Adrenal gland (tissue), 12 donors: ENCODE measurements around the gene HDLBP. TPM values are rescaled to one million over a fixed set of nuclear protein-coding genes. Genes with fewer than 3 reads are reported as not detected.

ENCODE experiments used
- DNase-seq, 7 donors: peaks; one replicate each; pipeline ENCODE4 v3.0.0-alpha.2; 2019 to 2020
- H3K27ac ChIP-seq, 5 donors: fragments of 200-600 bp; sonication (generic) in 4 of 5; 1 replicate in 3 of 5; 2 replicates in 2 of 5; pipeline versions ENCODE4 v1.5.1 to v1.8.0; 2016 to 2020; ENCODE audit warnings: mild to moderate bottlenecking in 1 of 5
- H3K27me3 ChIP-seq: fragments of 200-600 bp; 2 replicates; pipeline ENCODE4 v1.8.0; 2021
- H3K36me3 ChIP-seq, 2 donors: fragments of 200-600 bp; replicated peaks in 1 of 2; 1 replicate in 1 of 2; 2 replicates in 1 of 2; pipeline versions ENCODE4 v1.5.1 to v1.8.0; 2018 to 2022
- H3K4me1 ChIP-seq, 2 donors: fragments of 200-600 bp; replicated peaks in 1 of 2; 1 replicate in 1 of 2; 2 replicates in 1 of 2; pipeline versions ENCODE4 v1.5.1 to v1.8.0; 2018 to 2021
- H3K4me3 ChIP-seq, 4 donors: fragments of 200-600 bp; sonication (generic) in 3 of 4; one replicate each; pipeline ENCODE4 v1.5.1; 2016 to 2018
- H3K9me3 ChIP-seq, 3 donors: fragments of 200-600 bp; sonication (generic) in 1 of 3; replicated peaks in 1 of 3; 1 replicate in 2 of 3; 2 replicates in 1 of 3; pipeline versions ENCODE4 v1.5.1 to v1.8.0; 2016 to 2021
- CTCF ChIP-seq, 6 experiments: fragments of 450-650 bp in 4 of 6; fragments of 200-600 bp in 2 of 6; sonication (generic) in 1 of 6; IDR thresholded peaks; 1 replicate in 5 of 6; 2 replicates in 1 of 6; pipeline versions ENCODE4 v1.5.1 to v1.8.0; 2016 to 2021; ENCODE audit warnings: antibody characterized with exemption in 6 of 6, mild to moderate bottlenecking in 2 of 6, moderate library complexity in 1 of 6
- POLR2A ChIP-seq, 2 donors: fragments of 450-650 bp; IDR thresholded peaks; one replicate each; pipeline ENCODE4 v1.6.1; 2017; ENCODE audit warnings: antibody characterized with exemption in 2 of 2, mild to moderate bottlenecking in 2 of 2, moderate library complexity in 1 of 2
- WGBS, 4 donors: extraction: QIAGEN DNeasy Blood & Tissue Kit in 2 of 4; methylation state at CpG; one replicate each; pipeline versions ENCODE4 v1.1.5 to v1.1.7; 2013 to 2017; 5-methylcytosine and 5-hydroxymethylcytosine counted together
- intact Hi-C, 2 donors: fragments of 100-400 bp; cut with DNase I; formaldehyde crosslinking; loops; one replicate each; pipeline versions ENCODE4 v1.14.1 to v1.15.0; 2022 to 2023
- polyA plus RNA-seq, 3 donors: library from polyadenylated mRNA; stranded (reverse); fragments of 200-250 nt in 2 of 3; fragments of 350-450 nt in 1 of 3; fragmentation: Illumina TruSeq in 1 of 3; extraction: RNeasy Lipid Tissue Mini Kit (QIAGEN cat#74804) in 1 of 3; gene quantifications; one replicate each; pipeline ENCODE4 v1.2.3, GENCODE V29; 2013 to 2014
- total RNA-seq, 9 donors: library from RNA; depleted of rRNA in 4 of 9; stranded (reverse); fragments of >200 nt in 4 of 9; fragments of 120-200 nt in 1 of 9; fragmentation: NEBNext Ultra II Directional in 1 of 9; extraction: Animal tissue kit (Norgen Biotek cat#: 25700) in 1 of 9; gene quantifications; one replicate each; pipeline versions ENCODE4 v1.1.0 to v1.2.4, GENCODE V29; 2013 to 2023
- donor health status: healthy with polysubstance abuse.
- donor health status: Bipolar disorder and iron deficiency.
- donor health status: DM: yes; HTN: yes; CAD: no.
- donor health status: DM: no; HTN: no; CAD: no.
- donor health status: DM: no; HTN: no; CAD: no.
- donor health status: DM: yes; HTN: yes; CAD: no.

Gene HDLBP
- total and polyA plus RNA-seq, 12 donors = 295 to 880 (median 454) TPM

DNA sequence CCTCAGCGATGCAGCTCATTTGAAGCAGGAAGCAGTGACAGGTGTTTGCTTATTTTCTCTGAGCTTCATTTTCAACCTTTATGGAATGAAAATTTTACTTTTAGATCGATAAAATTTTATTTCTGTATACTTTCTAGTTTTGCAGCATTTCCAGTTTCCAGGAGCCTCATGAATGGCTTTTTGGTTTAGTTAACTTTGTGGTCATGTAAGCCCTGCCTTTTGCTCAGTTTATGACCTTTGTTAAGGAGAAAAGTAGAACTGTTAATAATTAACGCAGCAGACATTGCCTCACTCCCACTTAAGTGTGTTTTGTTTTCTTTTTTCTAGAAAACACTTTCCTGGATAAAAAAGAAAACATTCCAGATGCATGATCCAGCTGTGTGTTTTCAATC lies 36.2 kb upstream of the HDLBP start:
- no peak overlapping the region for H3K27ac ChIP-seq
- no peaks in the 10 kb centered on the region for H3K9me3 ChIP-seq
- H3K36me3 ChIP-seq = peaks cover 0 to 71% of the 10 kb centered on the region in 2 donors
- H3K4me1 ChIP-seq = peaks cover 0 to 3% of the 10 kb centered on the region in 2 donors
- DNase-seq = no peak
- TF ChIP-seq POLR2A (IDR thresholded peaks at IDR 0.05) (no peak), CTCF (IDR thresholded peaks at IDR 0.05) (no peak)
- no peaks in the 10 kb centered on the region for H3K27me3 ChIP-seq
- intact Hi-C loops = no loop called here
- WGBS, 4 donors = 75 to 85% (median 80%) methylated on average over 3 of the region's 3 CpGs
- H3K4me3 ChIP-seq = no peak overlapping the region

DNA sequence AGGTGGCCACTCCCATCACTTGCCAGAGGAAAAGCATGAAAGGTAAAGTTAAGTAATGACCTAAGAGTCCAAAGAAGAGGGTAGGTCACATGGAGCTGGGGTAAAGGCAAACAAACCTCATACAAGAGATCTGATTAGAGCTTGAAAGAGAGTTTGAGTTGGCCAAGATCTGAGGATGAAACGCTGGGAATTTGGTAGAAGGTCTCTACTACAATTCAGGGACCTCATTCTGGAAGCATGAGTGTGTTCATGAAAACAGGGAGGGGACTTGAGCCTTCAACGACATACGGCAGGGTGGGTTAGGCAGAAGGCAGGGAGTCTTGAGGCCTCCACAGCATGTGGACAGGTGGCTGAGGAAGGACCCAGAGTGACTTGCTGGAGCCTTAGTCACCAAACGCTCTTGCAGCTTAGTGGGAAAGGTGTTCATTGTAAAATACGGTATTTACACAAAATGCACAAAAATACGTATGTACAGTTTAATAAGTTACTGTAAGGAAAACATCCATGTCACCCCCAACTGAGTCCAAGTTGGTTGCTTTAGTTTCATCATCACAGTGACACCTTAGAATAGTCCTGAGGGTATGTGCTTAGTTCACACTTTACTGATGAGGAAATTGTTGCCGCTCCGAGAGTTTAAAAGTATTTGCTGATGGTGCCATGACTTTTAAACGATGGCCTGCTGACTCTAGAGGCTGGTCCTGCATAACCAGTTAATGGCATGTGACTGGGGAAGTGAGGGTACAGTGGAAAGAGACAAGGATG lies 35.6 kb upstream of the HDLBP start:
- Histone ChIP-seq H3K9me3 (no peaks in the 10 kb centered on the region), H3K4me3 (no peak overlapping the region), H3K27me3 (no peaks in the 10 kb centered on the region), H3K4me1 (peaks cover 0 to 3% of the 10 kb centered on the region in 2 donors), H3K27ac (no peak overlapping the region), H3K36me3 (peaks cover 0 to 76% of the 10 kb centered on the region in 2 donors)
- TF ChIP-seq CTCF (IDR thresholded peaks at IDR 0.05) (no peak), POLR2A (IDR thresholded peaks at IDR 0.05) (no peak)
- intact Hi-C loops = no loop called here
- WGBS, 4 donors = 83 to 88% (median 87%) methylated on average over 9 of the region's 9 CpGs
- DNase-seq = no peak

GRCh38 chr2:241350530-241350877 lies 35.0 kb upstream of the HDLBP start:
- 66 to 77% (median 70%) methylated on average over 2 of the region's 2 CpGs for WGBS, 4 donors
- DNase-seq = no peak

DNA sequence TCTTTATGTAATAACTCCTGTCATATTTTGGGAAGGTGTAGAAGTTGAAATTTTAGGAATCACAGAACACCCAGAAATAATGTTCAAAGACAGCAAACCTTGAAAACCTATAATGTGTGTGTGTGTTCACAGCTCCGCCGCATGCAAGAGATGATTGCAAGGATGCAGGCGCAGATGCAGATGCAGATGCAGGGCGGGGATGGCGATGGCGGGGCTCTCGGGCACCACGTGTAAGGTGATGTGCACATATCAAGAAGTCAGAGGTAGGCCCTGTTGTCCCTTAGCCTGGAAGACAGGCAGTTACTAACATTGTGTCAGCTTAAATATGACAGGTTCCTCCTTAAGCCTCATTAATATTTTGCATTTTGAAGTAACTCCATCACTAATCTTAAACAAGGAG lies 34.5 kb upstream of the HDLBP start:
- no peak overlapping the region for H3K4me3 ChIP-seq
- no peaks in the 10 kb centered on the region for H3K9me3 ChIP-seq
- H3K4me1 ChIP-seq = peaks cover 0 to under 1% of the 10 kb centered on the region in 2 donors
- 88 to 97% (median 95%) methylated on average over 8 of the region's 8 CpGs for WGBS, 4 donors
- no peak overlapping the region for H3K27ac ChIP-seq
- intact Hi-C loops = no loop called here
- TF ChIP-seq CTCF (IDR thresholded peaks at IDR 0.05) = no peak
- no peak for TF ChIP-seq POLR2A (IDR thresholded peaks at IDR 0.05)
- DNase-seq = no peak
- peaks cover 0 to 88% of the 10 kb centered on the region in 2 donors for H3K36me3 ChIP-seq
- H3K27me3 ChIP-seq = no peaks in the 10 kb centered on the region

More at GRCh38 chr2:241350530-241350877, 35.0 kb upstream of the HDLBP start:
- peaks cover 0 to 3% of the 10 kb centered on the region in 2 donors for H3K4me1 ChIP-seq
- H3K27me3 ChIP-seq = no peaks in the 10 kb centered on the region
- H3K36me3 ChIP-seq = peaks cover 0 to 82% of the 10 kb centered on the region in 2 donors
- no peak overlapping the region for H3K4me3 ChIP-seq
- no peaks in the 10 kb centered on the region for H3K9me3 ChIP-seq
- no peak overlapping the region for H3K27ac ChIP-seq
- TF ChIP-seq POLR2A (IDR thresholded peaks at IDR 0.05) (no peak), CTCF (IDR thresholded peaks at IDR 0.05) (no peak)
- intact Hi-C loops = no loop called here
